Esophagus squamous epithelium (tissue), 4 donors: ENCODE data around the gene MAGED2.

Source experiments
- POLR2A ChIP-seq, 4 donors: fragments of 450-650 bp; IDR thresholded peaks; one replicate each; pipeline ENCODE4 v1.6.1; 2017; ENCODE audit warnings: antibody characterized with exemption in 4 of 4, mild to moderate bottlenecking in 4 of 4, moderate library complexity in 3 of 4
- TF ChIP-seq, protein P1 (sequence below), 6 experiments: fragments of 450-650 bp in 4 of 6; fragments of 200-600 bp in 2 of 6; sonication (generic) in 2 of 6; IDR thresholded peaks; one replicate each; pipeline ENCODE4 v1.5.1; 2016 to 2019; ENCODE audit warnings: antibody characterized with exemption in 6 of 6, mild to moderate bottlenecking in 4 of 6, moderate library complexity in 4 of 6

DNA sequence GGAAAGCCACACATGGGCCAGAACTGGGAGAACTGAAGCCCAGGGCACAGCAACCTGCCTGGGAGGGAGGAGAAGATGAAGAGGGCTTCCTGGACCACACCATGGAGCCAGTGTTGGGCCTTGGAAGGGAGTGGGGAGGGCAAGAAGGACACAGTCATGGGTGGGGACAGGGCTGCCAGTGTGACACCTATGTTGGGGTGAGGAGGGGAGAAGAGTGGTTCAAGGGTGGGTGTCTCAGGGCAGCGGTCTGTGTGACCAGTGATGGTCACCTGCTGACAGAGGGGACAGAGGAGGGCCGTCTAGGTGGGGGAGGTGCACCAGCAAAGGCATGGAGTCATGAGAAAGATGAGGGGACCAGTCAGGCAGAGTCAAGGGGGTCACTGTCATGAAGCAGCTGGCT is 13.8 kb downstream of the MAGED2 start:
- TF ChIP-seq, protein P1, sequence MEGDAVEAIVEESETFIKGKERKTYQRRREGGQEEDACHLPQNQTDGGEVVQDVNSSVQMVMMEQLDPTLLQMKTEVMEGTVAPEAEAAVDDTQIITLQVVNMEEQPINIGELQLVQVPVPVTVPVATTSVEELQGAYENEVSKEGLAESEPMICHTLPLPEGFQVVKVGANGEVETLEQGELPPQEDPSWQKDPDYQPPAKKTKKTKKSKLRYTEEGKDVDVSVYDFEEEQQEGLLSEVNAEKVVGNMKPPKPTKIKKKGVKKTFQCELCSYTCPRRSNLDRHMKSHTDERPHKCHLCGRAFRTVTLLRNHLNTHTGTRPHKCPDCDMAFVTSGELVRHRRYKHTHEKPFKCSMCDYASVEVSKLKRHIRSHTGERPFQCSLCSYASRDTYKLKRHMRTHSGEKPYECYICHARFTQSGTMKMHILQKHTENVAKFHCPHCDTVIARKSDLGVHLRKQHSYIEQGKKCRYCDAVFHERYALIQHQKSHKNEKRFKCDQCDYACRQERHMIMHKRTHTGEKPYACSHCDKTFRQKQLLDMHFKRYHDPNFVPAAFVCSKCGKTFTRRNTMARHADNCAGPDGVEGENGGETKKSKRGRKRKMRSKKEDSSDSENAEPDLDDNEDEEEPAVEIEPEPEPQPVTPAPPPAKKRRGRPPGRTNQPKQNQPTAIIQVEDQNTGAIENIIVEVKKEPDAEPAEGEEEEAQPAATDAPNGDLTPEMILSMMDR (IDR thresholded peaks at IDR 0.05) = no peak
- TF ChIP-seq POLR2A (IDR thresholded peaks at IDR 0.05) = no peak
